CD1c-positive myeloid dendritic cell (primary cell): Measurements from ENCODE around the gene RAB31.

Source experiments
- DNase-seq: peaks from one replicate; pipeline ENCODE4 v3.0.0-alpha.2; 2016; ENCODE audit errors: extremely low spot score

RAB31 gene

DNA sequence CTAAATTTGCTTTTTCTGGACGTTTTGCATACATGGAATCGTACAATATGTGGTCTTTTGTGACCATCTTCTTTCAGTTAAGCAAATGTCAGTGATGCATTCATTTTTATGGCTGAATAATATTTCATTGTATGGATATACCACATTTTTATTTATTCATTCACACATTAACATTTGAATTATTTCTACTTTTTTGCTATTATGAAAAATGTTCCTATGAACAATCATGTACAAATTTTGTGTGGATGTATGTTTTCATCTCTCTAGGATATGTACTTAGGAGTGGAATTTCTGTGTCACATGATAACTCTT, 110.3 kb downstream of the RAB31 start:
- no peak for DNase-seq

DNA sequence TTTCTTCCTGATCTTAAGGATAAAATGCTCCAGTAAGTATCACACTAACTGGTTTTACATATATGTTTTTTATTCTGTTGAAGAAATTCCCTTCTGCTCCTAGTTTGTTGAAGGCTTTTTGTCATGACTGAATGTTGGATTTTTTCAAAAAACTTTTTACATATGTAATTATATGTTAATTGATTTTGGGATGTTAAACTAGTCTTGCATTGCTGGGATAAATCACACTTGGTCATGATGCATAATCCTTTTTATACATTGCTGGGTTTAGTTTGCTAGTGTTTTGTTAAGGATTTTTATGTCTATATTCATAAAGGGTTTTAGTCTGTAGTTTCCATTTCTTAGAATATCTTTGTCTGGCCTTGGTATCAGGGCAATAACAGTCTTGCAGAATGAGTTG, 112.0 kb downstream of the RAB31 start:
- DNase-seq = no peak

DNA sequence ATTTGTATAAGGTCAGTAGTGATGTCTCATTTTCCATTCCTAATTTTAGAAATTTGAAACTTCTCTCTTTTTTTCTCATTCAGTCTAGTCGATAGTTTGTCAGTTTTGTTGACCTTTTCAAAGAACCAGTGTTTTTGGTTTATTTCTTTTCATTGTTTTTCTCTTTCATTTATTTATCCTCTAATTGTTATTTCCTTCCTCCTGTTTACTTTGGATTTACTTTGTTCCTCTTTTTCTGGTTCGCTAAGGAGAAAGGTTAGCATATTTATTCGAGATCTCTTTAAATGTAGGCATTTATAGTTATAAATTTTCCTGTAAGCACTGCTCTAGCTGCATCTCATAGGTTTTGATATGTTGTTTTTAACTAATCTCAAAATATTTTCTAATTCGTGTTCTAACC, 112.6 kb downstream of the RAB31 start:
- no peak for DNase-seq

DNA sequence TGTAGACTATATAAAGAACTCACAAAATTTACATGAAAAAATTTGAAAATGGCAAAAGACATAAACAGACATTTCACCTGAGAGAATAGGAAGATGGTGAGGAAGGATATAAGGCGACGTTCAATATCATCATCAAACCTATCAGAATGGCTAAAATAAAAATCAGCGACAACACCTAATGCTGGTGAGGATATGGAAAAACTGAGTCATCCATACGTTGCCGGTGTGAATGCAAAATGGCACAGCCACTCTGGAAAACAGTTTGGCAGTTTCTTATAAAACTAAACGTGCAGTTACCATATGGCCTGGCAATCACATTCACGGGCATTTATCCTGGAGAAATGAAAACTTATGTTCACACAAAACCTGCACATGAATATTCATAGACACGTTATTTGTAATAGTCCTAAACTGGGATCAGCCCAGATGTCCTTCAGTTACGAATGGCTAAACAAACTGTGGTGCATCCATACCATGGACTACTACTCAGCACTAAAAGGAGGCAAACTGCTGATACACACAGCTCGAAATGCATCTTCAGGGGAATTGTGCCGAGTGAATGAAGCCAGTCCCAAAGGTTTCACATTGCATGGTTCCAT, 114.6 kb downstream of the RAB31 start:
- no peak for DNase-seq

DNA sequence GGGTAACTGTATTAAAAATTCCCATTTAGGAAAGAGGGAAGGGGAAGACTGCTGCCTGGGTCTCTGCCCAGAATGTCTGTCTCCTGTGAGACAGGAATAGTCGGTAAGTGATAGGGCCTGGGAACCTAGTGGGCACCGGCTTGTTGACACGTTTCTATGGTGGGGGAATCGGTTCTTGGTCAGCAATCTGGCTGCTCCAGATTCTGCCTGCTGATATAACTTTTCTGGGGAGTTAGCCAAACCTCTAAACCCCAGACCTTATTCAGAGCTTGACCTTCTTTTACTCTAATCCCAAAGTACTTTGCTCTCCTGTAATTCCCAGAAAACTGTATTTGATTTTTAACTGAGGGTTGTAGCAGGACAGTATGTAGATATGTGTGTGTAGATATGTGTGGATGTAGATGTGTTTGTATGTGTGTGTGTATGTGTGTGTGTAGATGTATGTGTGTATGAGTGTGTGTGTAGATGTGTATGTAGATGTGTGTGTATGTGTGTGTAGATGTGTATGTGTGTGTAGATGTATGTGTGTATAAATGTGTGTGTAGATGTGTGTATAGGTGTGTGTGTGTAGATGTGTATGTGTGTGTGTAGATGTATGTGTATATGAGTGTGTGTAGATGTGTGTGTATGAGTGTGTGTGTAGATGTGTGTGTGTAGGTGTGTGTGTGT, 115.8 kb downstream of the RAB31 start:
- no peak for DNase-seq

DNA sequence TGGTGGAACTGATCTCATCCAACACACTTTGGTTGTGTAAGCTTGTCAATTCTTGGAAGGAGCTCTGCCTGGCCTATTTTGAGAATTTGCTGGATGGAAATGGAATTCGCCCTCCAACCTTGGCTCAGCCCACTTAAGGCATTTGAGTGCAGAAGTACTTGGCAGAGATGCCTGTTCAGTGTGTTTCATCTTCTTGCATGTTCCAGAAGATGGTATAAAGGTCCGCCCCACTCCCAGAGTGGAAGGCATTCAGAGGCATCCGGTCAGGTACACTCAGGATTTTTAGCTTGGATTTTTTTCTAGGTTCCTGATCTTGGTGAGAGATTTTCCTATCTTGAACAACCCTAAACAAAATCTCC, 116.4 kb downstream of the RAB31 start:
- no peak for DNase-seq

DNA sequence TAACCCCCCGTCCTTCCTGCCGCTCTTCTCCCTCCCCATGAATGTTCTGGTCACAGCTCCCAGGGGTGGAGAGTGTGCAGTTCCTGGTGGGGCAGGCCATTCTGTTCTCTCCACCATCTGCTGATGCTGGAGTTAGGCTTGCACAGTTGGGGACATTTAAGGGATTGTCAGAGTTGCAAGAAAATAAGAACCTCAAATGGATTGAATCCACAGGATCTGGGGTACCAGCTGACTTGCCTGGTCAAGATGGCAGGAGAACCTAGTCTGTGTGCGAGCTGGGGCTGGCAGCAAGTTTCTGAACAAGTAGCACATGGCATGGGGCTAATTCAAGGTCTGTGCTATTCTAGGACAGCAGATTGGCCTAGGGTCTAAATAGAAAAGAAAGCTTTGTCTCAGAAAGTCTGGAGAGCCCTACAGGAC, 116.9 kb downstream of the RAB31 start:
- DNase-seq = no peak

DNA sequence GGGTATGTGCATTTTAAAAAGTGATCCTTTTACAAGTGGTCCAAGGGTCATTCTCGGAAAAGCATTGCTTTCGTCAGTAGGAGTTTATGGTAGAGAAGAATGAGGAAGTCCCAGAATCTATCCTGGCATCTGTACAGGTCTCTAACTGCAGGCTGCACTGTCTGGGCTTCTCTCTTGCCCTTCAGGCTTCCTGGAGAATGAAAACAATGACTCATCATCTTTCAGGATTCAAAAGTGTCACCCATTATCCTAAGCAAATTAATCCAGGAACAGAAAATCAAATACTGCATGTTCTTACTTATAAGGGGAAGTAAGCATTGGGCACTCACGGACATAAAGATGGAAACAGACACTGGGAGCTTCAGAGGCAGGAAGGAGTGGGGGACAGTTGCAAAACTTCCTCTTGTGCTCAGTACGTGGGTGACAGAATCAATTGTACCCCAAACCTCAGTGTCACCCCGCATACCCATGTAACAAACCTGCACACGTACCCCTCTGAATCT, 117.5 kb downstream of the RAB31 start:
- peak; percentile 91 for DNase-seq

DNA sequence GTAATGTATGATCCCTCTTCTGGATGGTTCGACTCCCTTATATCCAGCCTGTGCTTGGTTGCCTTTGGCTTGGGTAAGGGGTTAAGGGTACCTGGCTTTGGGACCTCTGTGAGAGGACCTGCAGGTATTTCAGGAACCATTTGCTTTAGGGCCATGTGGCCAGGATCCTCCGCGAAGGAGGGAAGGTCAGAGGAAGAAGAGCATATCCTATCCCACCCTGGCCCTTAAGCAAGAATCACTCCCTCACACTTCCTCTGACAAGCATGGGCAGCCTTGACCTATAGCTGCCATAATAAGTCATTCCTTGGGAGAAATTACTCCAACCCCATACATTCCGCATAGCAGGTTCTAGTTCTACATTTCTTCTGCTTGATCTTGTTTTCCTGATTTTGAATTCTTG, 118.6 kb downstream of the RAB31 start:
- peak; percentile 45 for DNase-seq

DNA sequence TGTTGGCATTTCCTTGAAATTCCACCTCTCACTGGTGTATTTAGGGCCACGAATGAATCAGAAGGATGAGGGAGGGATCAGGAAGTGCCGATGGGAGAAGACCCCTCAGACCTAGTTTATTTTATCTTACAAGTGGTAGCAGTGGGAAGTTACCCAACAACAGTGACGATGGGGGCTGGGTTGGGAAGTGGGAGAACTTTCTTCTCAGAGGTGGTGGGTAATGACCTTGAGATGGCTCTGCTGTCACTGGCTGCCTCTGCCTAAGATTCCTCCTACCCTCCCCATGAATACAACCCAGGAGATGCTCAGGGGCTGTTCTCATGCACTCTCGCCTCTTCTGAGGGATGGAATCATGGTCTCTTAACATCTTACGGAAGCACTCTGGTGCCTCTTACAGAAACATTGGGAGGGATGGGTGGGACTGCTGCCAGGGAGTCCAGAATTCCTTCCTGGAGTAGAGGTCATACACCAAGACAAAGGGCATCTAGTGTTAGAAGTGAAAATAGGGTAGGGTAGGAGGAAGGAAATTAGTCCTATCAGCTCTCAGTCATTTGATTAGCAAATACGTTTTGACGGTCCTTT, 119.2 kb downstream of the RAB31 start:
- DNase-seq = peak; percentile 47

DNA sequence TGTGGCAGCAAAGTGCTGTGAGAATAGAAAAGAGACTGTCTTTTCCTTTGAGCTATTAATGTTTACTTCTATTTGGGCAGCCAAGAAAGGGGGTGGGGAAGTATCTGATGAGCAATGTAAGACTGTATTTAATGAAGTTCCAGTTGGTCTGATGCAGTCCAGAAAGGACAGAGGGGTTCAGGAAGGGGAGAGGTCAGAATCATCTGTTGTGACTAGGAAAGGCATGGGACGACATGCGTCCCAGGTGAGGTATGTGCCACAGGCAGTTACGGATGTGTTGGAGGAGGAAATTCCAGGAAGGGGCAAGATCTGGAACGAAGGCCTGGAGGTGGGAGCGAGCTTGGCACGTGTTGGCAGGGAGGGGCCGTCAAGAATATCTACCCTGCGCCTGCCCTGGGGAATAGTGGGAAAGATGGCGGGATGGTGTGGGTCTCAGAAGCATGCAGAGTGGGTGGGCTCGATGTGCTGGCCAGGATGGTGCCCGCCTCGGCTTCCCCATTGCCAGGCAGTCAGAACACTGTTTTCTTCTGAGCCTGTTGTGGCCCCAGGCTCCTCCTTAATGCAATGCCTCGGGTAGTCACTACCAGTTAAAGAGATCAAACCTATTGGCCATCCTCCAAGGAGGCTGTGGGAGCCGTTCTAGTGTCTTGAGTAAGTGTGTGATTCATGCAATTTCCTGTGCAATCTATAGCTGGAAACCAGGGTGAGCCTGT, 119.8 kb downstream of the RAB31 start:
- peak; percentile 95 for DNase-seq

DNA sequence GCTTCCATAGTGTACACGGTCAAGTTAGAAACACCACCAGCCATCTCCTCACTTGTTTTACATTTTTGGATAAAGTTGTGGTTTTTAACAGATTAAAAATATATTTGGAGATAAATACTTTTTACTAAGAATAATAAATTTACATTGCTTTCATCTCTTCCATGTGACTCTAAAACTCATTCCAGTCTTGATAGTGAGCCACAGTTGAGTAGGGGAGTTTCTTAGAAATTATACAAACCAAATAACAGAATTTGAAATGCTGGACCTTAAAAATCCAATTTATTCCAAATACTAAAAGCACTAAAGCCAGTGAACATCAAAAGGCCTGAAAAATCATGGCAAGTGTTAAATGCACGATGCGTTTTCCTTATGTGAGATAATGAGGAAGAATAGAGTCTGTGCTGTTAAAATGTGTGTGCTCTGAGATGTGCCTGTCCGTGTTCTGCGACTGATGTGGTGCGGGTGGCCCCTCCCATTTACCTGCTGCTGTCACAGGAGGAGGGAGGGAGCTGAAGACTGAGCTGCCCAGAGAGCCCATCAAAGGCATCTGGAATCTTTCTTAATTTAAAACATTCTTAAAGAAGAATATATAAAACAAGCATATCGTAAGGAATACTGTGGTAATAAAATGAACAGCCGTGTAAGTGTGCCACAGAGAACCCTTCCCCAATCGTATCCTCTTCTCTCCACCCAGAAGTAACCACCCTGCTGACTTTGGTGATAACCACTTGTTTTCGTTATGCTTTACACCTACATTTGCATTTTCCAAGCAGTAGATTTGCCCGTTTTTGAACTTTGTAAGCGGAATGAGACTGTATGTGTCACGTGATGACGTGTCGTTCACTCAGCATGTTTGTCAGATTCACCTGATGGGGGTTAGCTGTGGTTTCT, 120.7 kb downstream of the RAB31 start:
- peak; percentile 37 for DNase-seq

DNA sequence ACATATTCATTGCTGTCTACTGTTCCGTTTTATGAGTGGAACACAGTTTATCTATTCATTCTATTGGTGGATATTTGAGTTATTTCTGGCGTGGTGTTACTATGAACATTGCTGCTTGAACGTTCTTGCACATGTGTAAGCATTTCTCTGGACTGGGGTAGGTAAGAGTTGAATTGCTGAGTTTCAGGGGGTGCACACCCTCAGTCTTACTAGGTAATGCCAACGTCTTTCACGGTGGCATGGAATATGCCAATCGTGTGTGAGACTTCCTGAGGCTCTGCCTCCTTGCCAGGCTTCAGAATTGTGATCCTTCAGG, 121.3 kb downstream of the RAB31 start:
- DNase-seq = no peak

DNA sequence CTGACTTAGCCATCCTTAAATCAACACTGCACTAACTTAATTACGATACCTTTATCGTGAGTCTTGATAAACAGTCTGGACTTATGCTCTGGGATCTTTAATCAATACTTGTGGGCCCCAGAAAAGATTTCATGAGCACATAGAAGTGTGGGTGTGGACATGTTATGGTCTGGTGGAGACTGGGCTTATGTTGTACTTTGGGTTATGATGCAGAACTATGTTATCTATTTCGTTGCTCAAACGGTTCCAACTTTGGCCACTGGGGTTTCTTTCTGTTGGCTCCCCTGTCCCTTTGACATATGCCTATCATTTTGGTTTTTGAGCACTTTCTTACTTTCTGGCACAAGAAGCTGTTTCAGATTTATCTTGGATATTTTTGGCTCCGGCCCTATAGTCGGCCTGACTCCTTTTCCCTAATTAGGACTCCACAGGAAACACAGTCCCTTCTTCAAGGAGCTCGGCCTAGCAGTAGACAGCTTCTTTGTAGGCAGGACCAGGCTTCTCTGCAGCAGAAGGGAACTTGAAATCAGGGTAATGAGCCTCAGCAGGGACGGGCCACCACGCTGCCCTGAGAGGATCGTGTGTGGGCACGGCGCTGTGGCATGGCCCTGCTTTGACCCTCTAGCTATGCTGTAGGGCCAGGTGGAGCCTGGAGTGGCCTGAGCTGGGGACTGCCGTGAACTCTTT, 123.1 kb downstream of the RAB31 start:
- no peak for DNase-seq

DNA sequence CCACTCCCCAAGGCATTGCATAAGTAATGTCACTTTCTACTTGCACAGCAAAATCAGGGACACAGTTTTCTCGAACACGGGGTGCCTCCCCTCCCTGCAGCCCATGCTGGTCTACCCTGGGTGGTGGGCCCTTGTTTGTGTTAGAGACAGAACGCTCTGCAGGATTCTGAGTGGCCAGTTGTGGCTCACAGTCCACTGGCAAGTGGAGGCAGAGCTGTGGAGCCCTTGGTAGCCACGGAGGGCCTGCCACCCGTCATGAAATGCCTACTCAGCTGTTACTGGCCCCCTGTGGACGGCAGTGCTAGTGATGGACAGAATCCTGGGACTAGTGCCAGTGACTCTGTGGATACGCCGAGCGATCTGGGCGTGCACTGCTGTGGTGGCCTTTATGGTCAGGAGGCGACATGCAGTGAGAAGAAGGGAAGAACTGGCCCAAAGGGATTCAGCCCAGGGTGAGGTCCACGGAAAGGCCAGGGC, 123.7 kb downstream of the RAB31 start:
- DNase-seq = no peak

DNA sequence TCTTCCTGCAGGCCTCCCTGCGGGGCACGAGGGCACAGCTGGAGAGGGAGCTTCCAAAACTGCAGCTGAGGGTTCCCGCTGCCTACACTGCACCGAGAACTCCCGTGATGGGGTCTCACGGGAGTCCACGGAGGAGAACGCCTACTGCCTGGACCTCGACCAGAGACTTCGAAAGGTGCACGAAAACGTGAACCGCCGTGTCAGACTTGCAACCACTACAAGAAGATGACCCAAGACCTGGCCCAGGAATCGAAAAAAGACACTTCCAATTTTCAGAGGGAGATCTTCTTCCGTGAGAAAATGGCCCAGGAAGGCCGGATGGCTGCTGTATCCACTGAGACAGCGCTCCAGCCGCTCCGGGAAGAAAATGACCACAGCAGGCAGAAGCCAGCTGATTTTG, 124.8 kb downstream of the RAB31 start:
- DNase-seq = no peak

DNA sequence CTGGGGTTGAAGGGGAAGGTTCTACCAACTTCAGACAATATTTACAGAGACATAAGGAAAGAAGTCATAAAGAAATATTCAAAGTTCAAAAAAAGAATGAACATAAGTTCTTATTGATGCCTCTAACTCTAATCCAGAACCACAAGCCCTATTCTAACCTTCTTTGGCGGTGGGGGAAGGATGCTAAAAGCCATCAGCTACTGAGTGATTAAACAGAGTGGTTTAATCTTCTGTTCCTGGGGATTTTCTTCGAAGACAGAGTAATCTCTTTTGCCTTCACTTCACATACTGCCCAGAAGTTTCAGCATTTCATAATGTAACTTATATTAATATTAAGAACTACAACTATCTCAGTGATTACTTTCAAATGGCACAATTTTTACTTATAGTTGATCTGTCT, 126.5 kb downstream of the RAB31 start:
- no peak for DNase-seq

DNA sequence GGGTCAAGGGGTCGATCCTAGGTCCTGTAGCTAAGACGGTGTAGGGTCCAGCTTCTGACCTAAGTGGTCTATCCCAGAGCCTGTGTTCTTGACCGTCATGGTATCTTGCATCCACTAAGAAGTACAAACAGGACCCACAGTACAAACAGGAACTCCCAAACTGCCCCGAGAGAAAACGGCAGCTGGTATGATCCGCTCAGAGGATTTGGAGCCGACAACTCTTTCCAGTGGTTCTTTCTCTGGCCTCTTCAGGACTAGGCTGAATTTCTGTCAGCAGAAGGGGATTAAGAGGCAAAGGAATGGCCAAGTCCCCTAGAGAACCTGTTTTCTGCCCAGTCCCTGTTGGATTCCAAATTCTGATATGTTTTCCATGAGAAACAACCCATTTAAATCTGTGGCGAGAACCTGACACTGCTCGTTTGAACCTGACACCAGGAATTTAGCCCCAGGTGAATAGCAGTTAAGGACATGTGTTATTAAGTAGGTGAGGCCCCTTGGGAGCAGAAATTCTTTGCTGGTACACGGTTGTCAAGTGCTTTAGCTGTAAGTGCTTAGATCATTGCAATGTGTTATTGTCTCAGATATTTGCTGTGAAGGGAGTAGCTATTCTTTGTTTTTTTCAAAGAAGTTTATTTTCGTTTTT, 127.1 kb downstream of the RAB31 start:
- no peak for DNase-seq

DNA sequence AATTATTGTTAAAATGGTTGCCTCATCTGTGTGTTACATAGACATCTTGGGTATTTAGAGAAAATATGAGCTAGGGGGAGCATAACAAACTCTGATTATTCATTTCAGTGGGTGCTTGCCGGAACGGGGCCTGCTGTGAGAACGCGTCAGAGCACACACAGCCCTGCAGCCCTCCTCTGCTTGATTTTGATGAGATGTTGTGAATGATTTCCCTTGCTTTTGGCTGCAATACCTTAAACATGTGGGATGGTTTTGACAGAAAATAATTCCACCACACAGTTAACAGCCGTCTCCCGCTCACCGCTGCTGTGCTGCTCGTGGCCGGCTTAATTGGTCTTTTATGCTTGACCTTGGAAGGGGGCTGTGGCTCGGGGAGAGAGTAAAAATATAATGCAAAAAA, 127.7 kb downstream of the RAB31 start:
- DNase-seq = no peak

DNA sequence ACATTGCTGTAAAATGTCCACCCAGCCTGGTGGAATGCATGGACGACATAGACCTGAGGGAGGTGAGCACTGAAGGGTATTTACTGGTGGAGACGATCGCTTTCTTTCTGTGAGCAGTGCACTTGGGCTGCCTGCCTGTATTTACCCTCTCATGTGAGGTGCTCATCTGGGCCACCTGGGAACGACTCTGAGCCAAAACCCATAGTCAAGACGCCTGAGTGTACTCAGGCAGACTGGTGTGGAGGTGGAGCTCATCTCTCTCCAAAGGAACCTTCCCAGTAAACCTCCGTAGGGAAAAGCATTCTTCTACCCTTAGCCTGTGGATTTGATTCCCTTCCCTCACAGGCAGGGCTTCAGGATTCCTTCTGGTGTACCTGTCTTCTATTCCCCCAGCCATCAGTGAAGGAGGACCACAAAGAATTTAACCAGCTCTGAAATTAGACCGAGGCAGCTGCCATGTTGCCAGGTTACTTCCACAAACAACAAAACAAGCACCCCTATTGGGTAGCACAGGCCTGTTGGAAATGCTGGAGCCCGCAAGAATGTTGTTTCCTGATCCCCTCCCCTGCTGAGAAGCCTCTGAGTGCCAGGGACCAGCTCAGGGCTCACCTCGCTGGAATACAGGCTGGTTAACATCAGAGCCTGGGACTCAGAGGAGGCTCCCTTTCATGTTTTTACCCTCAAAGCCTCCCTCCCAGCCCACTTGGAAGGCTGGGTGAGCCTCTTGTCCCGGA, 130.2 kb downstream of the RAB31 start:
- no peak for DNase-seq
